ENCODE results near the gene MTX1.
"Not testable (repeated sequence)": the region's sequence is repeated elsewhere in the genome, so short reads cannot be mapped to it uniquely, and the experiment has no call there.

MTX1 gene

GRCh38 chr1:155241069-155241679 lies 32.7 kb downstream of the MTX1 start:
- TF ChIP-seq CTCF (conservative IDR thresholded peaks at IDR 0.05), result no peak
- H3K27ac ChIP-seq, result peak overlapping the region; percentile 35

DNA sequence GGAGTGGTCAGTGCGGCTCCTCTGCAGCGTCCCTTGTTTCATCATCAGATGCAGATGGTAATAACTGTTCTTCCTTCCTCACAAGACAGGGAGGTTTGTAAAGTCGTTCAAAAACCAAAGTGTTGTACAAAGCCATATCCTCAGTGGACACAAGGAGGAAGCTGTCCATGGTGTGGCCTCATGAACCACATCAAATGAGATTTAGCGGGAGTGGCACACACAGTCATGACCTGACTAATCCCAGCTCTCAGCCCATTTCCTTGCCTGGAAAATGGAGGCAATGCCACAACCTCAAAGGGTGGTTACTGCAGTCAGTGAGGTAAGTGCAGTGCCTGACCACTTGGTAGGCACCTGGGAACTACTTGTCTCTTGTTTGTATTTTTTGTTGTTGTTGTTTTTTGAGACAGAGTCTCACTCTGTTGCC lies 33.4 kb downstream of the MTX1 start:
- peak overlapping the region; percentile 35 for H3K27ac ChIP-seq
- TF ChIP-seq CTCF (conservative IDR thresholded peaks at IDR 0.05), result no peak

GRCh38 chr1:155242805-155243358 lies 34.4 kb downstream of the MTX1 start:
- TF ChIP-seq CTCF (conservative IDR thresholded peaks at IDR 0.05), result no peak

DNA sequence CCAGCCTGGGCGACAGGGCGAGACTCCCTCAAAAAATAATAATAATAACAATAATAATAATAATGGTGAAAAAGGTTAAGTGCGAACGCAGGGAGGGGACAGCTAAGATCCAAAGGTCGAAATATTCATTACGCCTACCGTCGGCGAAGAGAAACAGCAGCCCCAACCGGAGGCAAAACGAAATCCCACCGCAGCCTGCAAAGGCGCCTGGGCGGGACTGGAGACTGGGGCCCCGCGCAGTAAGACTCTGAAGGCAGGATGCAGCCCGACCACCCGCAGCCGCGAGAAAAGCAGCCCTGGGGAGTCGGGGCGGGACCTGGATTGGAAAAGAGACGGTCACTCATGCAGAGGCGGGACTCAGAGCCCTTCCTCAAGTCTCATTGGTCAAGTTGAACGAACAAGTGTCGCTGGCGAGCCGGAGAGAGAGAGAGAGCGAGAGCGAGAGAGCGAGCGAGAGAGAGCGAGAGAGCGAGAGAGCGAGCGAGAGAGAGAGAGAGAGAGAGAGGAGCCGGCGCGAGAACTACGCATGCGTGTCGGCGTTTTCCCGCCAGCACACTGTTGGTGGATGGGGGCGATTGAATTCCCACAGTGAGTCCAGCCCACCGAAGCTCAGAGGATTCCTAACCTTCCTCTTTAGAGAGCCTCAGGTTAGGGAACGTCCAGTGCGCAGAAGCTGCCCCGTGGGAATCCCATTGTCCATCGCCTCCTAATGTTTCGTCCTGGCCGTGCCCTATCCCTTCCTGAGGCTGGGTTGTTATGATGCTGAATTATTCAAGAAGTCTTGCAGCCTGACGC lies 36.1 kb downstream of the MTX1 start:
- H3K27ac ChIP-seq, result peak overlapping the region; percentile 72
- TF ChIP-seq CTCF (conservative IDR thresholded peaks at IDR 0.05), result no peak; the same call in 1 of the 2 replicates

More at GRCh38 chr1:155242805-155243358, 34.4 kb downstream of the MTX1 start:
- H3K27ac ChIP-seq, result no peak overlapping the region

DNA sequence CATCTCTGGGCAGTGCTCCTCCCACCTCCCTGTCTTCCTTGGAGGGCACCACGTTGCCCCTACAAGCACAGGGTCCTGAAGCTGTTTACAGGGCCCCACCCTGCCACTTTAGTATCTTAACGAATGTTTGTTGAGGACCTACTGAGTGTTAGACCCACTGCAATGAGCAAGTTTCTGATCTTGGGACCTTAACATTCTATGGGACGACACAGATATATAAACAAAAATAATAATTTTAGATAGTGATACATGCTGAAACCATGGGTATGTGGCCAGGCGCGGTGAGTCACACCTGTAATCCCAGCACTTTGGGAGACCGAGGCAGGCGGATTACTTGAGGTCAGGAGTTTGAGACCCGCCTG lies 36.6 kb downstream of the MTX1 start:
- peak overlapping the region; percentile 72 for H3K27ac ChIP-seq

DNA sequence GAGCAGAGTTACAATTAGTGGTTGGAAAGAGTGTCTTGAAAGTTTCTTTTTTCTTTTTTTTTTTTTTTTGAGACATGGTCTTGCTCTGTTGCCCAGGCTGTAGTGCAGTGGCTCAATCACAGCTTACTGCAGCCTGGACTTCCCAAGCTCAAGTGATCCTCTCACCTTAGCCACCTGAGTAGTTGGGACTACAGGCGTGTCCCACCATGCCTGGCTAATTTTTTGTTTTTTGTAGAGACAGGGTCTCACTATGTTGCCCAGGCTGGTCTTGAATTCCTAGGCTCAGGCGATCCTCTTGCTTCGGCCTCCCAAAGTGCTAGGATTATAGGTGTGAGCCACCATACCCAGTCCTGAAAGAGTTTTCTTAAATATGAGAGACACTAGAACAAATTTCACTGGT lies 38.3 kb downstream of the MTX1 start:
- H3K27ac ChIP-seq, result not testable (repeated sequence)

More for the DNA sequence above, 36.6 kb downstream of the MTX1 start:
- no peak for TF ChIP-seq CTCF (conservative IDR thresholded peaks at IDR 0.05)

DNA sequence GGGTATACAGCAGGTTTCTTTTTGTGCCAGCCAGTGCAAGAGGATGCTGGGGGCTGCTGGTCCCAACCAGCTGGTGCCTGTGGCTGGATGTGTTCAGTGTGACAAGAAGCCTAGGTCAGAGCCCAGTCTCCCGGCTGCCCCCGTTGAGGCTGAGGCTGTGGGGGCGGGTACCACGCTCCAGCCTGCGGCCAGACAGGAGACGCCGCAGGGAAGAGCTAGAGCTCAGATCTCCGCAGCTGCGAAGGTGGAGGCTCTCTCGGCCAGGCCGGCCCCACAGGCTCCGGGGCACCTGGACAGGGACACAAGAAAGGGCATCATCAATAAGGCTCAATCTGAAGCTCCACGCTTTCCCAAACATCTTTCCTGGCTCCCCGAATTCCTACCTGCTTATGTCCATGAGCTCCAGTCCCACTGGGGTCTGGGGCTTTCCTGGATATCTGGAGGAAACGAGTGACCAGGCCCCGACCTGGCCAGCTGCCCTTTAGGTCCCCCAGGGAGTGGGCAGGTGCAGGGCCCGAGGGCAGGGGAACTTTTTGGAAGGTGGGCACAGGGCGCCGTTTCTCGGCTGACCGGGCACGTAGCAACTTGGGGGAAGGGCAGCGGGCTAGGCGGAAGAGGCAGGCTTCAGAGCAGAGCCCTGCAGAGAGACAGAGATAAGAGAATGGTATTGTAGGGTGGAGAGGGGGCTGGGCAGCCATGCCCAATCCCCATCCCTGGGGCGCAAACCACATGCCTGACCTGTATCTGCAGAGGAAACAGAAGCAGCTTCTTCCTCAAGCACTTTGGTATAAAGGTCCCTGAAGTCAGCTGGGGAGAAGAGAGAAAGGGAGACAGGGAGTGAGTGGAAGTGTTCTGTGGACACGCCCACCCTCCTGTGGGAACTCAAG lies 39.4 kb downstream of the MTX1 start:
- no peak for TF ChIP-seq CTCF (conservative IDR thresholded peaks at IDR 0.05)
- H3K27ac ChIP-seq, result no peak overlapping the region

Data from VCaP (cell line).